AG04450 (cell line): ENCODE results near the gene RAB3IL1. TPM values are rescaled to one million over a fixed set of nuclear protein-coding genes. Genes with fewer than 3 reads are reported as not detected.

Source experiments
- CTCF ChIA-PET: fragments of 300-600, 350-600 bp; formaldehyde crosslinking; extraction: SDS; loops from one replicate; lab custom pipeline; 2022; ENCODE audit warnings: antibody characterized with exemption, inconsistent platforms; lab: Charles Lee
- POLR2A ChIA-PET: fragments of 350-600 bp; formaldehyde crosslinking; extraction: SDS; loops from one replicate; lab custom pipeline; 2021; ENCODE audit warnings: antibody characterized with exemption, inconsistent platforms; lab: Yijun Ruan, JAX
- DNase-seq: peaks from one replicate; pipeline ENCODE4 v3.0.0-alpha.2; 2011; ENCODE audit warnings: low read depth, low spot score
- H3K27ac ChIP-seq: one replicate; pipeline ENCODE4 v1.5.1; 2012; ENCODE audit warnings: low read depth, low read length, control low read depth
- H3K27me3 ChIP-seq: one replicate; pipeline ENCODE4 v1.6.0; 2012; ENCODE audit warnings: low read length; ENCODE audit not compliant: control insufficient read depth, insufficient read depth
- H3K4me3 ChIP-seq: 2 replicates; pipeline ENCODE4 v1.5.1; 2011; ENCODE audit warnings: mild to moderate bottlenecking, low read depth, low read length, control low read depth
- H3K9me3 ChIP-seq: 2 replicates; pipeline ENCODE4 v1.5.1; 2012; ENCODE audit warnings: low read length; ENCODE audit not compliant: control insufficient read depth, insufficient read depth
- polyA plus RNA-seq: library from polyadenylated mRNA; depleted of rRNA; stranded (reverse); fragments of >200 nt; gene quantifications from 2 replicates; pipeline ENCODE4 v1.2.3, GENCODE V29; 2011
- TF ChIP-seq, protein P1 (sequence below): IDR thresholded peaks from 2 replicates; pipeline ENCODE4 v1.5.1; 2011; ENCODE audit warnings: low read depth, low read length, control low read depth, inconsistent platforms

Gene RAB3IL1
- polyA plus RNA-seq, 1 experiment, result 2.7 TPM

DNA sequence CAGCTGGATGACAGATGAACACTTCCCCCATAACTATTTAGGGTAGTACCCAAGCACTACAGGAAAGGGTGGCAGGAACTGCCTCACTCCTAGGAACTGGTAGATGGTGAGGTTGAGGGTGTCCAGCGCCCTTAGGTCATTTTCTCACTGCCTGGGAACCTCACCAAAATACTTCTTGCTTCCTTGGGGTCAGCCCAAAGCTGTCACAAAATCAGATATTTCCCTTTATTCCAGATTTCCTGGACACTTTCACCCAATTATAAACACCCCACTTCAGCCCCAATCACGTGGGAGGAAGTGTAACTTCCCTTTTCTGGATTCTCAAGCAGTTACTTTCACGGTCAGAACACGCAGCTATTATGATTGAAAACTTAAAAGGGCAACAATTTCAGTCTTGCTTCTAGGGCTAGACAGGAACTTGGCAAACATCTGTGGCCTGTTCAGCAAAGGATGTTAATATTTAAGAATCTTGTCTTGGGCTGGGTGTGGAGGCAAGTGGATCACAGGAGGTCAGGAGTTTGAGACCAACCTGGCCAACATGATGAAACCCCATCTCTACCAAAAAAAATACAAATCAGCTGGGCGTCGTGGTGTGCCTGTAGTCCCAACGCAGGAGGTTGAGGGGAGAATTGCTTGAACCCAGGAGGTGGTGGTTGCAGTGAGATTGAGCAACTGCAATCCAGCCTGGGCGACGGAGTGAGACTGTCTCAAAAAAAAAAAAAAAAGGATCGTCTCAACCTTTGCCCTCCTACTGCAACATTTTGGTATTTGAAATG lies 46.1 kb upstream of the RAB3IL1 start:
- ChIA-PET CTCF (interaction anchor here (0.6 to 14.7 kb wide), 5 partner anchors 16 to 166 kb away, joined by 3 to 135 read pairs (median 22); no protein-coding TSS in a partner anchor), POLR2A (interaction anchor here (0.6 to 3.6 kb wide), 10 partner anchors 8 to 118 kb away, joined by 3 to 27 read pairs (median 6); partner anchors contain the start of gene BEST1)
- no peaks in the 10 kb centered on the region for H3K27me3 ChIP-seq
- H3K9me3 ChIP-seq, result no peaks in the 10 kb centered on the region; the same call in 1 of the 2 replicates
- peak overlapping the region; percentile 100 for H3K4me3 ChIP-seq
- no peak for DNase-seq
- TF ChIP-seq, protein P1, sequence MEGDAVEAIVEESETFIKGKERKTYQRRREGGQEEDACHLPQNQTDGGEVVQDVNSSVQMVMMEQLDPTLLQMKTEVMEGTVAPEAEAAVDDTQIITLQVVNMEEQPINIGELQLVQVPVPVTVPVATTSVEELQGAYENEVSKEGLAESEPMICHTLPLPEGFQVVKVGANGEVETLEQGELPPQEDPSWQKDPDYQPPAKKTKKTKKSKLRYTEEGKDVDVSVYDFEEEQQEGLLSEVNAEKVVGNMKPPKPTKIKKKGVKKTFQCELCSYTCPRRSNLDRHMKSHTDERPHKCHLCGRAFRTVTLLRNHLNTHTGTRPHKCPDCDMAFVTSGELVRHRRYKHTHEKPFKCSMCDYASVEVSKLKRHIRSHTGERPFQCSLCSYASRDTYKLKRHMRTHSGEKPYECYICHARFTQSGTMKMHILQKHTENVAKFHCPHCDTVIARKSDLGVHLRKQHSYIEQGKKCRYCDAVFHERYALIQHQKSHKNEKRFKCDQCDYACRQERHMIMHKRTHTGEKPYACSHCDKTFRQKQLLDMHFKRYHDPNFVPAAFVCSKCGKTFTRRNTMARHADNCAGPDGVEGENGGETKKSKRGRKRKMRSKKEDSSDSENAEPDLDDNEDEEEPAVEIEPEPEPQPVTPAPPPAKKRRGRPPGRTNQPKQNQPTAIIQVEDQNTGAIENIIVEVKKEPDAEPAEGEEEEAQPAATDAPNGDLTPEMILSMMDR, result no peak
- H3K27ac ChIP-seq, result peak overlapping the region; percentile 61

DNA sequence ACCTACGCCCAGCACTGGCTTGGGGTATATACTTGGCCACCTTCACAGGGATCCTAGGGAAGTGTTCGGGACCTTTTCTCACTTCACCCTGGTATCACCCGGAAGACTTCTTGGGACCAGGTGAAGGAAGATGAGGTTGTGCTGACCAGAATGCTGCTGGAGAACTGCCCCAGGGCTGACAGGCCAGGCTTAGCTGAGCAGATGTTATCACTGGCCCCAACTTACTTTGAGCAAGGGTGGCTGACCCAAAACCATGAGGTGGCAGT lies 45.6 kb upstream of the RAB3IL1 start:
- Histone ChIP-seq H3K4me3 (no peak overlapping the region), H3K9me3 (no peaks in the 10 kb centered on the region; the same call in 1 of the 2 replicates), H3K27me3 (no peaks in the 10 kb centered on the region), H3K27ac (no peak overlapping the region)
- DNase-seq, result no peak
- POLR2A ChIA-PET, result interaction anchor here (0.6 to 3.6 kb wide), 8 partner anchors 8 to 118 kb away, joined by 3 to 27 read pairs (median 7); partner anchors contain the start of gene BEST1
- TF ChIP-seq, protein P1, result no peak
- CTCF ChIA-PET, result interaction anchor here (0.6 to 14.7 kb wide), 5 partner anchors 15 to 165 kb away, joined by 3 to 135 read pairs (median 22); no protein-coding TSS in a partner anchor

DNA sequence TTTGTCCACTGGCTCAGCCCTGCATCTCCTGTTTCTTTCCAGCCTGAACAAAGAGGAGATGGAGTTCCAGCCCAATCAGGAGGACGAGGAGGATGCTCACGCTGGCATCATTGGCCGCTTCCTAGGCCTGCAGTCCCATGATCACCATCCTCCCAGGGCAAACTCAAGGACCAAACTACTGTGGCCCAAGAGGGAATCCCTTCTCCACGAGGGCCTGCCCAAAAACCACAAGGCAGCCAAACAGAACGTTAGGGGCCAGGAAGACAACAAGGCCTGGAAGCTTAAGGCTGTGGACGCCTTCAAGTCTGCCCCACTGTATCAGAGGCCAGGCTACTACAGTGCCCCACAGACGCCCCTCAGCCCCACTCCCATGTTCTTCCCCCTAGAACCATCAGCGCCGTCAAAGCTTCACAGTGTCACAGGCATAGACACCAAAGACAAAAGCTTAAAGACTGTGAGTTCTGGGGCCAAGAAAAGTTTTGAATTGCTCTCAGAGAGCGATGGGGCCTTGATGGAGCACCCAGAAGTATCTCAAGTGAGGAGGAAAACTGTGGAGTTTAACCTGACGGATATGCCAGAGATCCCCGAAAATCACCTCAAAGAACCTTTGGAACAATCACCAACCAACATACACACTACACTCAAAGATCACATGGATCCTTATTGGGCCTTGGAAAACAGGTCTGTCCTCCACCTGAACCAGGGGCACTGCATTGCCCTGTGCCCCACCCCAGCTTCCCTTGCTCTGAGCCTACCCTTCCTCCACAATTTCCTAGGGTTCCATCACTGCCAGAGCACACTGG lies 45.0 kb upstream of the RAB3IL1 start:
- no peaks in the 10 kb centered on the region for H3K9me3 ChIP-seq
- ChIA-PET CTCF (interaction anchor here (0.6 to 14.7 kb wide), 5 partner anchors 15 to 145 kb away, joined by 3 to 135 read pairs (median 22); no protein-coding TSS in a partner anchor), POLR2A (interaction anchor here (1.4 to 3.6 kb wide), 6 partner anchors 7 to 119 kb away, joined by 4 to 27 read pairs (median 14); partner anchors contain the start of gene BEST1)
- H3K27me3 ChIP-seq, result no peaks in the 10 kb centered on the region
- no peak for DNase-seq
- peak overlapping the region; percentile 34 for H3K27ac ChIP-seq
- no peak overlapping the region for H3K4me3 ChIP-seq
- TF ChIP-seq, protein P1, result no peak

DNA sequence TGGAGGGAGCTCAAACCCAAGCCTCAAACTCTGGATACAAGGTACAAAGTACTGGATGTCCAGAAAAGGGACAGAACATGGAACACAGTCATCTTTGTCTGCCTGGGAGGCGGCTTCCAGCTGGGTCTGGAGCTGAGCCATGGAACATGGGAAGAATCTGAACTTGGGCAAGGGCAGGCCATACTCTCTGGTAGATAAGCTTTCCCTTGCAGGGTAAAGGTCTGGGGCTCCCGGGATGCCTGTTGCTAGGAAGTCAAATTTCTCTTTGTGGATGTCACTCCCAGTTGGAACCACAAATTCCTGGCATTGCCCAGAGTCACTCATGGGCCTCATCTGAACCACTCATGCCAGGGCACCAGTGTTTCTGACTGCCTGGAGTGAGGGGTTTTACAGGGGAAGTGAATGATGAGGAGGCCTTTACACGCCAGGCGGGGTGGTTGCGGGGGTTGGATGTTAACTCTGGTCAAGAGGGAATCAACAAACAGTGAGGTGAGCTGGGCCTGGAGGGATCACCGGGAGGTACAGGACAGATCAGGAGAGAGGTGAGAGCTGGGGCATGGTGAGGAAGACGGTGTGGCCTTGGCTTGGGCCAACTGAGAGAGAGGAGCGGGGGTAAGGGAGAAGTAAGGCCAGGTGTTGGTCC lies 44.3 kb upstream of the RAB3IL1 start:
- peak overlapping the region; percentile 11 for H3K27ac ChIP-seq
- no peaks in the 10 kb centered on the region for H3K27me3 ChIP-seq
- DNase-seq, result no peak
- TF ChIP-seq, protein P1, result no peak
- no peaks in the 10 kb centered on the region for H3K9me3 ChIP-seq
- POLR2A ChIA-PET, result interaction anchor here (1.3 to 3.6 kb wide), 4 partner anchors 10 to 120 kb away, joined by 8 to 27 read pairs (median 20); partner anchors contain the start of gene BEST1
- H3K4me3 ChIP-seq, result no peak overlapping the region
- CTCF ChIA-PET, result interaction anchor here (0.6 to 14.7 kb wide), 5 partner anchors 14 to 146 kb away, joined by 3 to 135 read pairs (median 22); no protein-coding TSS in a partner anchor
